IPS-18a (cell line): ENCODE measurements around the gene GAS7.
"Not testable (repeated sequence)": the region's sequence is repeated elsewhere in the genome, so short reads cannot be mapped to it uniquely, and the experiment has no call there.

Source experiments
- H3K27ac ChIP-seq: one replicate; pipeline ENCODE4 v1.5.1; 2013; ENCODE audit warnings: low read length
- H3K27me3 ChIP-seq: one replicate; pipeline ENCODE4 v1.6.1; 2013; ENCODE audit warnings: mild to moderate bottlenecking, low read length; ENCODE audit not compliant: control insufficient read depth, insufficient read depth
- H3K36me3 ChIP-seq: one replicate; pipeline ENCODE4 v1.6.1; 2013; ENCODE audit warnings: low read depth, low read length; ENCODE audit not compliant: control insufficient read depth
- H3K4me1 ChIP-seq: one replicate; pipeline ENCODE4 v1.6.1; 2013; ENCODE audit warnings: low read depth, low read length; ENCODE audit not compliant: control insufficient read depth
- H3K4me3 ChIP-seq: one replicate; pipeline ENCODE4 v1.5.1; 2013; ENCODE audit warnings: low read length
- H3K9ac ChIP-seq: one replicate; pipeline ENCODE4 v1.6.1; 2013; ENCODE audit warnings: mild to moderate bottlenecking, low read length, moderate library complexity
- H3K9me3 ChIP-seq: one replicate; pipeline ENCODE4 v1.6.1; 2013; ENCODE audit warnings: low read depth, low read length; ENCODE audit not compliant: control insufficient read depth

The GAS7 gene

DNA sequence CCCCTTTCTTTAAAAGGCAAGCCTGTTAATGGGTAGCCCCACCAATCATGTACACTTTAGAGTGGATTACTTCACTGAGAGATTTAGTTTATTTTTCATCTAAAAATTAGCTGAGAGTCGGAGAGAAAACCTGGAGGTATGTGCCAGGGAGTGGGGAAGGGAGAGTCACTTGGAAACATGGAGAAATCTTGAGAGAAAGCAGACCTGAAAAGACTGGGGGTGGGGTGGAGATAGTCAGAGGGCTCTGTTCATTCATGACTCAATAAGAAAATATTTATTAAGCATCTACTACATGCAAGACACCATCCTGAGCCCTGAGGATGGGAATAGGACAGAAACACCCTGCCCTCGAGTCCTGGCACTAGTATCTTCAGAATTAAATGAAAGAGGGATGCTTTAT, 265.9 kb downstream of the GAS7 start:
- H3K4me3 ChIP-seq = no peak overlapping the region
- H3K9me3 ChIP-seq = no peaks in the 10 kb centered on the region
- no peak overlapping the region for H3K9ac ChIP-seq
- H3K4me1 ChIP-seq = no peaks in the 10 kb centered on the region
- no peak overlapping the region for H3K27ac ChIP-seq
- H3K27me3 ChIP-seq = no peaks in the 10 kb centered on the region
- no peaks in the 10 kb centered on the region for H3K36me3 ChIP-seq

- Histone ChIP-seq H3K27me3 (no peaks in the 10 kb centered on the region), H3K4me3 (no peak overlapping the region), H3K36me3 (no peaks in the 10 kb centered on the region), H3K9ac (no peak overlapping the region), H3K27ac (no peak overlapping the region), H3K9me3 (no peaks in the 10 kb centered on the region), H3K4me1 (no peaks in the 10 kb centered on the region)
Observed at GRCh38 chr17:9931144-9931741, 267.2 kb downstream of the GAS7 start.

DNA sequence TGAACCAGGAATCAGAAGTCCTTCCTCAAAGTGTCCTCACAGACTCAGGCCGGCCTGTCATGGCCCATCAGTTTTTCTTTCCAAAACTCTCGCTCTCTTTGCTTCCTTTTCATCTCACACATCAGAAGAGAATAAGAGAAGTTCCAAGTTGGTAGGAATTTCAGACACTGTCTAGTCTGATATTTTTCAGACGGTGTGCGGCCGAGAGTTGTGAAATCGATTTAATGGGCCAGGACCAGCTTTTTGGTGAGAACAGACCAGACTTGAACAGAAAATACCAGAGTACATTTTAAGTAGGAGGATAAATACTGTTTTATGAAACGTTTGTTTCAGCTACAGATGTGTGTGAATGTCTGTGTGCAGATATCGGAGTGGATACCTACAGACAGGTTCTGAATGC, 268.5 kb downstream of the GAS7 start:
- Histone ChIP-seq H3K27me3 (no peaks in the 10 kb centered on the region), H3K9ac (no peak overlapping the region), H3K4me1 (no peaks in the 10 kb centered on the region), H3K9me3 (no peaks in the 10 kb centered on the region), H3K4me3 (no peak overlapping the region), H3K27ac (no peak overlapping the region), H3K36me3 (no peaks in the 10 kb centered on the region)

DNA sequence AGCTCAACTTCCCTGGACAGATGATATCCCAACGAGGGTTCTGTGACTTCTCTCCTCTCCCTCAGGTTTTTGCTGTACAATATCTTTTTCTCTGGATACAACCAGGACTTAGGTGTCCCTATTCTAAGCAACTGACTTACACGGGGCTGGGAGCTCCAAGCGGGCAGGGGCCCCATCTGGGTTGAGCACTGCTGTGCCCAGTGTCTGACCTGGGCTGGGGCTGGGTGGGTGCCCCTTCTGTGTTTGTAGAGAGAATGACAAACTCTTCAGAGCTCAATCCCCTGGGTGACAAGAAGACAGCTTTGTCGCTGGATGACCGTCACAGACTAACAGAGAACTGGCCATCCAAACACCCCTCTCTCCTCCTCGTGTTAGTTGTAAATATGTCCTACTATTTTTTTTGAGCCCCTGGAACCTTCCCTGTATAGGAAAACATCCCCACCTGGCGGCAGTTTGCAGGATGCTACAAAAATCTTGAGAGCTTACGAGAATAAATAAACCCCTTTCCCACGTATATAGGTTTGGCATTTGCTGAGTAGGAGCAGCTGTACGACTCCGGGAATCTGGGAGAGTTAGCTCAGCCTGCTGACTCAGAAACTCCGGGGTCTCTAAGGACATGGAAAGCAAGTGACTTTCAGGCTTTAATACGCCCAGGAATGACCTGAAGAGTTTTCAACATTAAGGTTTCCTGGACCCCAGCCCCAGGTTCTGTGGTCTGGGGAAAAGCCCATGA, 269.6 kb downstream of the GAS7 start:
- H3K9ac ChIP-seq = no peak overlapping the region
- no peak overlapping the region for H3K4me3 ChIP-seq
- H3K9me3 ChIP-seq = no peaks in the 10 kb centered on the region
- no peak overlapping the region for H3K27ac ChIP-seq
- H3K36me3 ChIP-seq = no peaks in the 10 kb centered on the region
- no peaks in the 10 kb centered on the region for H3K4me1 ChIP-seq
- H3K27me3 ChIP-seq = no peaks in the 10 kb centered on the region

DNA sequence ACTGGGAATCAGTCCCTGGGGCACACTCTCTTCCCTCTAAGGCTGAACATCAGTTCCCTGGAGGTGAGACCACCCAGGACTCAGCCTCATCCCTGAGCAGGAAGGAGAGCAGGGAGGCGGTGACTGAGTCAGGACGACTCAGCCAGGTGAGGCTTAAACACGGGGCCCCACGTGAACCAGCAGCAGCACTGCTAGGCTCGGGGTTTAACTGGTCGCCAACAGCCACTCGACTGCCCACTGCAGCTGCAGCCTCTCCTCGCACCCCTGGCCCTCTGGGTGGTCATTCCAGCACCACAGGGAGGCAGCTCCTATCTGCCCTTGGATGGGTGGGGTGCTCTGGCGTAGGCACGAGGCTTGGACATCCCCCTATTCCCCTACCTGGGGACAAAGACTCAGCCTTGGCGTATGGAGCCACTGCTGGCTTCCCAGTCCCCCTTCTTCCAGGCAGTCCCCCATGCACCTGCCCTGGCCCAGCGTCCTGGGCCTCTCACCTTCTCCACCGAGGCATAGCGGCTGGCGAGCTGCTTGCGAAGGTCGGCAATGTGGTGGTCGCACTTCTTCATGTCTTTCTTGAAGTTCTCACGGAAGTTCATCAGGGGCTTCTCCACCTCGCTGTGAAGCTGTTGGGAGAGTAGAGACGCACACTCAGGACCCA, 272.1 kb downstream of the GAS7 start:
- Histone ChIP-seq H3K9me3 (no peaks in the 10 kb centered on the region), H3K27ac (no peak overlapping the region), H3K4me3 (no peak overlapping the region), H3K9ac (no peak overlapping the region), H3K27me3 (no peaks in the 10 kb centered on the region), H3K4me1 (no peaks in the 10 kb centered on the region), H3K36me3 (no peaks in the 10 kb centered on the region)

- no peaks in the 10 kb centered on the region for H3K27me3 ChIP-seq
- no peak overlapping the region for H3K9ac ChIP-seq
- no peak overlapping the region for H3K4me3 ChIP-seq
- H3K36me3 ChIP-seq = no peaks in the 10 kb centered on the region
- no peaks in the 10 kb centered on the region for H3K4me1 ChIP-seq
- H3K27ac ChIP-seq = no peak overlapping the region
- no peaks in the 10 kb centered on the region for H3K9me3 ChIP-seq
Observed at GRCh38 chr17:9925457-9925856, 272.9 kb downstream of the GAS7 start.

GRCh38 chr17:9924735-9925191, 273.6 kb downstream of the GAS7 start:
- Histone ChIP-seq H3K27ac (no peak overlapping the region), H3K4me1 (no peaks in the 10 kb centered on the region), H3K9ac (no peak overlapping the region), H3K27me3 (no peaks in the 10 kb centered on the region), H3K4me3 (no peak overlapping the region), H3K36me3 (no peaks in the 10 kb centered on the region), H3K9me3 (no peaks in the 10 kb centered on the region)

GRCh38 chr17:9922012-9922848, 276.2 kb downstream of the GAS7 start:
- no peak overlapping the region for H3K9ac ChIP-seq
- H3K27me3 ChIP-seq = no peaks in the 10 kb centered on the region
- no peaks in the 10 kb centered on the region for H3K9me3 ChIP-seq
- no peak overlapping the region for H3K4me3 ChIP-seq
- no peaks in the 10 kb centered on the region for H3K36me3 ChIP-seq
- H3K4me1 ChIP-seq = no peaks in the 10 kb centered on the region
- no peak overlapping the region for H3K27ac ChIP-seq

- H3K36me3 ChIP-seq, H3K4me1 ChIP-seq, H3K9ac ChIP-seq, H3K27me3 ChIP-seq, H3K27ac ChIP-seq, H3K4me3 ChIP-seq, H3K9me3 ChIP-seq: not testable (repeated sequence)
Observed at GRCh38 chr17:9921216-9921615, 277.2 kb downstream of the GAS7 start.

- Histone ChIP-seq H3K9me3 (no peaks in the 10 kb centered on the region), H3K27me3 (no peaks in the 10 kb centered on the region), H3K9ac (no peak overlapping the region), H3K4me3 (no peak overlapping the region), H3K4me1 (no peaks in the 10 kb centered on the region), H3K27ac (no peak overlapping the region), H3K36me3 (no peaks in the 10 kb centered on the region)
Observed at GRCh38 chr17:9918804-9919352, 279.5 kb downstream of the GAS7 start.

DNA sequence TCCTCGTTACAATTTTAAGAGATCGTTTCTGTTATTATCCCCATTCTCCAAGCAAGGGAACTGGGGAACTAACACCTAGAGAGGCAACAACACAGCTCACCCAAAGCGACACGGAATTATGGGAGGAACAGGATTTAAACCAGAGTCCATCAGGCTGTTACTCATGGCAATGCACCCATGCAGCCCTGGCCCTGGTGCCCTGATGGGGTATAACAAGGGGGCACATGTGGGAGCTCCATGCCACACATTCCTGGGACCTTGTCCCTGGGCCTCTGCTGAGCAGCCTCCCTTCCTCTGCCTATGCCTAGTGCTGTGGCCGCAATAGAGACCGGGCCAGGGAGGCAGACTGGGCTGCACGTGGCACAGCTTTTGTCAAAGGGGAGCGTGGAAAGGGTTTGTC, 280.1 kb downstream of the GAS7 start:
- Histone ChIP-seq H3K36me3 (no peaks in the 10 kb centered on the region), H3K27me3 (no peaks in the 10 kb centered on the region), H3K4me3 (no peak overlapping the region), H3K9me3 (no peaks in the 10 kb centered on the region), H3K9ac (no peak overlapping the region), H3K4me1 (no peaks in the 10 kb centered on the region), H3K27ac (no peak overlapping the region)
